ENCODE results near the gene TRIP6. TPM values are rescaled to one million over a fixed set of nuclear protein-coding genes. Genes with fewer than 3 reads are reported as not detected.
A peak's percentile ranks its signal among the peaks of the same experiment; 100 is the strongest.

The TRIP6 gene
- total RNA-seq, 1 experiment from 2014 or later, result 75.5 TPM

GRCh38 chr7:100892364-100893317 is 25.5 kb downstream of the TRIP6 start:
- H3K4me3 Mint-ChIP-seq (ENCODE audit: unreplicated experiment), result peak overlapping the region; percentile 88
- intact Hi-C loops (cut with micrococcal nuclease; ENCODE audit: unreplicated experiment), result no loop called here
- no peak for TF ChIP-seq CTCF (IDR thresholded peaks at IDR 0.05; ENCODE audit: insufficient read depth in 1 of 2, low read depth in 1 of 2, low read length in 1 of 2, severe bottlenecking in 1 of 2, unreplicated experiment in 1 of 2)
- no peaks in the 10 kb centered on the region for H3K9me3 Mint-ChIP-seq (ENCODE audit: unreplicated experiment)
- Histone ChIP-seq H3K27me3 (replicated peaks; ENCODE audit: control insufficient read depth, insufficient read depth, low read length) (no peaks in the 10 kb centered on the region), H3K36me3 (ENCODE audit: control insufficient read depth, insufficient read depth, low read length) (no peaks in the 10 kb centered on the region; the same call in 1 of the 2 replicates), H3K4me3 (ENCODE audit: low read depth, low read length) (no peak overlapping the region), H3K4me1 (peaks cover 32% of the 10 kb centered on the region), H3K9me3 (no peaks in the 10 kb centered on the region)
- no TSS peak for BruUV-seq (replicated peaks)
- H3K27ac Mint-ChIP-seq (ENCODE audit: unreplicated experiment), result peak overlapping the region; percentile 87
- ChIA-PET CTCF (no interaction called here), POLR2A (no interaction called here)
- peaks cover 39% of the 10 kb centered on the region for H3K36me3 Mint-ChIP-seq (ENCODE audit: insufficient read depth, unreplicated experiment)
- H3K4me1 Mint-ChIP-seq (ENCODE audit: low read depth, unreplicated experiment), result peaks cover 41% of the 10 kb centered on the region
- H3K27me3 Mint-ChIP-seq (ENCODE audit: insufficient read depth, unreplicated experiment), result no peaks in the 10 kb centered on the region
- DNase-seq, result no peak

GRCh38 chr7:100893318-100893895 is 26.2 kb downstream of the TRIP6 start:
- intact Hi-C loops (cut with micrococcal nuclease; ENCODE audit: unreplicated experiment), result no loop called here
- no peaks in the 10 kb centered on the region for H3K9me3 ChIP-seq
- peaks cover 44% of the 10 kb centered on the region for H3K4me1 Mint-ChIP-seq (ENCODE audit: low read depth, unreplicated experiment)
- ChIA-PET POLR2A (no interaction called here), CTCF (no interaction called here)
- H3K36me3 Mint-ChIP-seq (ENCODE audit: insufficient read depth, unreplicated experiment), result peaks cover 31% of the 10 kb centered on the region
- H3K9me3 Mint-ChIP-seq (ENCODE audit: unreplicated experiment), result no peaks in the 10 kb centered on the region
- no peak for TF ChIP-seq CTCF (IDR thresholded peaks at IDR 0.05; ENCODE audit: insufficient read depth in 1 of 2, low read depth in 1 of 2, low read length in 1 of 2, severe bottlenecking in 1 of 2, unreplicated experiment in 1 of 2)
- H3K27ac Mint-ChIP-seq (ENCODE audit: unreplicated experiment), result no peak overlapping the region
- peak overlapping the region; percentile 100 for H3K4me3 Mint-ChIP-seq (ENCODE audit: unreplicated experiment)
- no peak overlapping the region for H3K4me3 ChIP-seq (ENCODE audit: low read depth, low read length)
- BruUV-seq (replicated peaks), result no TSS peak
- H3K27me3 ChIP-seq (replicated peaks; ENCODE audit: control insufficient read depth, insufficient read depth, low read length), result no peaks in the 10 kb centered on the region
- DNase-seq, result no peak
- H3K36me3 ChIP-seq (ENCODE audit: control insufficient read depth, insufficient read depth, low read length), result no peaks in the 10 kb centered on the region
- H3K4me1 ChIP-seq, result peaks cover 32% of the 10 kb centered on the region
- no peaks in the 10 kb centered on the region for H3K27me3 Mint-ChIP-seq (ENCODE audit: insufficient read depth, unreplicated experiment)

- no peak for TF ChIP-seq CTCF (IDR thresholded peaks at IDR 0.05; ENCODE audit: insufficient read depth in 1 of 2, low read depth in 1 of 2, low read length in 1 of 2, severe bottlenecking in 1 of 2, unreplicated experiment in 1 of 2)
- Histone ChIP-seq H3K4me3 (ENCODE audit: low read depth, low read length) (peak overlapping the region; percentile 50; the same call in 1 of the 2 replicates), H3K36me3 (ENCODE audit: control insufficient read depth, insufficient read depth, low read length) (no peaks in the 10 kb centered on the region), H3K27me3 (replicated peaks; ENCODE audit: control insufficient read depth, insufficient read depth, low read length) (no peaks in the 10 kb centered on the region), H3K4me1 (peaks cover 28% of the 10 kb centered on the region), H3K9me3 (no peaks in the 10 kb centered on the region)
- H3K4me3 Mint-ChIP-seq (ENCODE audit: unreplicated experiment), result peak overlapping the region; percentile 100
- DNase-seq, result no peak
- H3K27me3 Mint-ChIP-seq (ENCODE audit: insufficient read depth, unreplicated experiment), result no peaks in the 10 kb centered on the region
- POLR2A ChIA-PET, result no interaction called here
- intact Hi-C loops (cut with micrococcal nuclease; ENCODE audit: unreplicated experiment), result no loop called here
- H3K27ac Mint-ChIP-seq (ENCODE audit: unreplicated experiment), result no peak overlapping the region
- peaks cover 42% of the 10 kb centered on the region for H3K4me1 Mint-ChIP-seq (ENCODE audit: low read depth, unreplicated experiment)
- CTCF ChIA-PET, result interaction anchor here (0.7 to 1.6 kb wide), 2 partner anchors 19 to 72 kb away, joined by 3 to 10 read pairs; partner anchors contain the start of gene SRRT
- H3K36me3 Mint-ChIP-seq (ENCODE audit: insufficient read depth, unreplicated experiment), result peaks cover 24% of the 10 kb centered on the region
- BruUV-seq (replicated peaks), result no TSS peak
- no peaks in the 10 kb centered on the region for H3K9me3 Mint-ChIP-seq (ENCODE audit: unreplicated experiment)
These were observed 26.9 kb downstream of the TRIP6 start for GRCh38 chr7:100893910-100894721.
